HFF-Myc (cell line): ENCODE data around the gene ROPN1B.

Experiments
- DNase-seq: peaks from one replicate; pipeline ENCODE4 v3.0.0-alpha.2; 2011; ENCODE audit warnings: low read depth; ENCODE audit errors: extremely low read depth
- H3K4me3 ChIP-seq: replicated peaks from 2 replicates; pipeline ENCODE4 v1.5.1; 2011; ENCODE audit warnings: low read depth, mild to moderate bottlenecking, control low read depth, low read length
- TF ChIP-seq, protein P1 (sequence below): IDR thresholded peaks from 2 replicates; pipeline ENCODE4 v1.5.1; 2012; ENCODE audit warnings: mild to moderate bottlenecking, low read depth, low read length, control low read depth; ENCODE audit errors: missing control alignments

Gene ROPN1B

DNA sequence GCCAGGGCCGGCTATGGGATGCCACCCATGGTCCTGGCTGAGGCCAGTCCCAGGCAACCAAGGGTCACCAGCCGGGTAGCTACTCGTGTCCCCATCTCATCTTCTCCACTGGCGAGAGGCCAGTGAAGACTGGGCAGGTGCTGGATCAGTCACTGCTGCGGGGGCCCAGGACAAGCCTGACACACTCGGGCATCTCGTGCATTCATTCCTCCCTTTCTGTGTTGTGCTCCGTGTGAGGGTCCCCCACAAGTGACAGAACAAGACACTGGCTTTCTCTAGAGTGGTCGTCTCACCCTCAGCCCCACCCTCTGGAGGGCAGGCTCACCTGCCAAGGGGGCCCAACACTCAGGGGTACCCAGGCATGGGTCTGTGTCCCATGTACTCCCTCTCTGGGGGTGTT lies 48.4 kb downstream of the ROPN1B start:
- DNase-seq, result no peak
- TF ChIP-seq, protein P1, sequence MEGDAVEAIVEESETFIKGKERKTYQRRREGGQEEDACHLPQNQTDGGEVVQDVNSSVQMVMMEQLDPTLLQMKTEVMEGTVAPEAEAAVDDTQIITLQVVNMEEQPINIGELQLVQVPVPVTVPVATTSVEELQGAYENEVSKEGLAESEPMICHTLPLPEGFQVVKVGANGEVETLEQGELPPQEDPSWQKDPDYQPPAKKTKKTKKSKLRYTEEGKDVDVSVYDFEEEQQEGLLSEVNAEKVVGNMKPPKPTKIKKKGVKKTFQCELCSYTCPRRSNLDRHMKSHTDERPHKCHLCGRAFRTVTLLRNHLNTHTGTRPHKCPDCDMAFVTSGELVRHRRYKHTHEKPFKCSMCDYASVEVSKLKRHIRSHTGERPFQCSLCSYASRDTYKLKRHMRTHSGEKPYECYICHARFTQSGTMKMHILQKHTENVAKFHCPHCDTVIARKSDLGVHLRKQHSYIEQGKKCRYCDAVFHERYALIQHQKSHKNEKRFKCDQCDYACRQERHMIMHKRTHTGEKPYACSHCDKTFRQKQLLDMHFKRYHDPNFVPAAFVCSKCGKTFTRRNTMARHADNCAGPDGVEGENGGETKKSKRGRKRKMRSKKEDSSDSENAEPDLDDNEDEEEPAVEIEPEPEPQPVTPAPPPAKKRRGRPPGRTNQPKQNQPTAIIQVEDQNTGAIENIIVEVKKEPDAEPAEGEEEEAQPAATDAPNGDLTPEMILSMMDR, result no peak
- H3K4me3 ChIP-seq, result no peak overlapping the region

DNA sequence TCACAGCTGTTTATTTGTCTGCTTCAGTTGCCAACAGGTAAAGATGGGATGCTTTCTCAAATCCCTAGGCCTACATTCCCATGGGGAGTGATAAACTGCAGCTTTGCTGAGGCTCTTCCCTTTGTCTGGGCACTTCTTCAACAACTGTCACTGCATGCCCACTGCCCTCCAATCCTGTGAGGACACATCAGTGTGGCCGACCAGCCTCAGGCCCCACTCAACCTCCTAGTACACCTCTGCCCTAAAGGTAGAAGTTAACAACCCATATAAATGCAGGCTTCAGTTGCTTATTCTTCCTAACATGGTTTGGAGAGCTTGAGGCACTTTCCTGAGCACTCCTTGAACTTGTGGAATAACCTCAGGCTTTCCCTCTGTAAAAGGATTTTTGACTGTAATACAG lies 49.6 kb downstream of the ROPN1B start:
- TF ChIP-seq, protein P1, result no peak
- H3K4me3 ChIP-seq, result no peak overlapping the region
- no peak for DNase-seq

DNA sequence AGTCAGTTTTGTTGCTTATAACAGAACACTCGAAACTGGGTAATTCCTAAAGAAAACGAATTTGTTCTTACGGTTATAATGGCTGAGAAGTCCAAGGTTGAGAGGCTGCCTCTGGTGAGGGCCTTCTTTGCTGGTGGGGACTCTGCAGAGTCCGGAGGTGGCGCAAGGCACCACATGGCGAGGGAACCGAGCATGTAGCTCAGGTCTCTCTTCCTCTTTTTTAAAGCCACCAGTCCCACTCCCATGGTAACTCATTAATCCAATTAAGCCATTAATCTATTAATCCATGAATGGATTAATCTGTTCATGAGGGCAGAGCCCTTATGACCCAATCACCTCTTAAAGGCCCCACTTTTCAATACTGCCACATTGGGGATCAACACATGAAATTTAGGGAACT lies 50.0 kb downstream of the ROPN1B start:
- H3K4me3 ChIP-seq, result no peak overlapping the region
- DNase-seq, result no peak
- TF ChIP-seq, protein P1, result no peak

DNA sequence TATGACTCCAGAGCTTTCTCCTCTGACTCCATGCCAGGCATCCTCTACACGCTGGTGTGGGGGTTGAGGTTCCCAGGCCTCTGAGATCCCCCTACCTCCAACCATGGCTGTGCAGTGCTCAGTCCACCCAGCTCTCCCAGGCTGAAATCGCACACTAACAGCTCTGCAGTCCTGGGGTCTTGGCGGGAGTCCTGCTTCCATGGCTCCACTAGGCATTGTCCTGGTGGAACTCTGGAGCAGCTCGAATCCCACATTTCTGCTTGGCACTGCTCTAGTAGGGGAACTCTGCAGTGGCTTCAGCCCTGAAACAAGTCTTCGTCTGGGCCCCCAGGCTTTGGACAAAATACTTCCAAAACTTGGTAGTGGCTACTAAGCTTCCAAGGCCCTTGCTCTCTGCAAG lies 50.7 kb downstream of the ROPN1B start:
- TF ChIP-seq, protein P1, result no peak
- no peak overlapping the region for H3K4me3 ChIP-seq
- no peak for DNase-seq

DNA sequence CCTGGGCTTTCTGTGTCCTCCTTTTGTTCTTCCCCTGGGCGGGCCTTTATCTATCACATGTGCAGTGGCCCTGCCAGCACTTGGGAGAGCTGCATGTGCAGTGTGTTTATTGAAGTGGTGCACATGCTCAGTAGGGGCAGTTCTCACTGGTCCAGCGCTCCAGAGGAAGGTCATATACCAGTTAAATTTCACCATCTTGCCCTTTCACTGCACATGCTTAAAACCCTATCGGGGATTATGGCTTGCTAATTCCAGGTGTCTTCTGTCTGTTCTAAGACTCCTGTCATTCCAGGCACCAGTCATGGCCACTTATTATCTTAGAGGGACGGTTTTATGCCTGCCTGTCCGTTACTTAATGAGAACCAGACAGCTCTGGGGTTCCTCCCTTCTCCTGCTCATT lies 52.2 kb downstream of the ROPN1B start:
- TF ChIP-seq, protein P1, result no peak
- H3K4me3 ChIP-seq, result no peak overlapping the region
- DNase-seq, result no peak

DNA sequence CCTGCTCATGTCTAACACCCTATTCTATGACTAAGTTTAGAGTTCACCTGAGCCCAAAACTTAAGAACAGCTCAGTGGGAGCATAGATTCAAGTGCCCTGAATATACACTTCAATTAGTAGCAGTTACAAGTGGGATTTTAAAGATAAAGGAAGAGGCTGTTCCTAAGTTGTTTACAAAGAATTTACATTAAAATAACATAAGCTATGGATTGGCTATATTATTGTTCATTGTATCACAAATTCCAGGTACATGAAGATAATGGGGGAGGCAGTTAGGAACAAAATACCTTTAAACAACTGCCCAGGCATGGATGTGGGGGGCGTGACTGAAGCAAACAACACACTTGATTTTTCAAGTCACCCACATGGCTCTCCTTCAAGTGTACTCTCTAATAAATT lies 52.7 kb downstream of the ROPN1B start:
- TF ChIP-seq, protein P1, result no peak
- no peak overlapping the region for H3K4me3 ChIP-seq
- DNase-seq, result no peak

DNA sequence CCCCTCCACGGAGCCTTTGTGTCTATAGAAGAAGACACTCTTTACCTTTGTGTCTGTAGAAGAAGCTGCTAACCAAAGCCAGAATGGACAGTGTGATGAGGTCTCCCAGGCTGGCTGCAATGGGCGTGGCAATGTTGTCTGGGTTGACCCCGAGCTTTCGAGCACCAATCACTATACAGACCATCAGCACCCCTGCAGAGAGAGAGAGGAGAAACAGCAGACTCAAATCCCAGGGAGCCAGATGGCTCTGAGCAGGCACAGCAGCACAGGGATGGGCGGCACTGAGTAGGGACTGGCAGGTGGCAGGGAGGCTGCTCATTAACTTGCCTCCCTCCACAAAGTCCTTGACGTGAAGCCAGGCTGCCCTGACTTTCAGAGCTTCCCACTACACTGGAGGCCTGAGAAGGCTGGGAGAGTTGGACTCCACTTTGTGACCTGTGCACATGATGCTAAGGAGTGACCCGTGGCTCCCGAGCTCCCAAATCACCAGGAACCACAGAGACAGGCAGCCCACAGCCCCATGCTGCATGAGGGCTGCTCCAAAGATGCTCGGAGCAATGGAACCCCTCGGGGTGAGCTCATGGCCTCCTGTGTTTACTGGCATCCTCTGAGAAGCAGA lies 53.9 kb downstream of the ROPN1B start:
- no peak for DNase-seq
- H3K4me3 ChIP-seq, result no peak overlapping the region
- TF ChIP-seq, protein P1, result no peak
